ENCODE measurements around the gene SDS.
"Not testable (repeated sequence)": the region's sequence is repeated elsewhere in the genome, so short reads cannot be mapped to it uniquely, and the experiment has no call there.

- not testable (repeated sequence) for TF ChIP-seq CTCF (IDR thresholded peaks at IDR 0.05; ENCODE audit: low read depth, low read length); EZH2phosphoT487 (IDR thresholded peaks at IDR 0.05; ENCODE audit: low read depth)
These were observed 49.5 kb downstream of the SDS start for GRCh38 chr12:113354192-113354591.

Data from OCI-LY3 (cell line).